Calu3 (cell line): ENCODE measurements around the gene TBC1D14. TPM values are rescaled to one million over a fixed set of nuclear protein-coding genes. Genes with fewer than 3 reads are reported as not detected.

Experiments
- BruUV-seq: library from RNA; stranded (reverse); fragments of 400-500 nt; replicated peaks from 2 replicates; lab custom pipeline; 2021; lab: Mats Ljungman, UMichigan
- CTCF ChIA-PET: fragments of 300-600 bp; sonication (Branson Sonifier 250); formaldehyde crosslinking; loops from one replicate; lab custom pipeline; 2022; ENCODE audit warnings: antibody characterized with exemption; lab: Charles Lee
- DNase-seq: peaks from one replicate; pipeline ENCODE4 v3.0.0; 2022
- H3K27ac Mint-ChIP-seq: one replicate; pipeline ENCODE4 v1.8.0; 2022; ENCODE audit warnings: mixed read lengths; ENCODE audit not compliant: unreplicated experiment
- H3K27me3 Mint-ChIP-seq: one replicate; pipeline ENCODE4 v1.8.0; 2022; ENCODE audit warnings: mixed read lengths; ENCODE audit not compliant: unreplicated experiment
- H3K36me3 Mint-ChIP-seq: one replicate; pipeline ENCODE4 v1.8.0; 2022; ENCODE audit warnings: mild to moderate bottlenecking, moderate library complexity, mixed read lengths; ENCODE audit not compliant: insufficient read depth, unreplicated experiment
- H3K4me1 Mint-ChIP-seq: one replicate; pipeline ENCODE4 v1.8.0; 2022; ENCODE audit warnings: mild to moderate bottlenecking, low read depth, mixed read lengths; ENCODE audit not compliant: unreplicated experiment
- H3K4me3 Mint-ChIP-seq: one replicate; pipeline ENCODE4 v1.8.0; 2022; ENCODE audit warnings: mild to moderate bottlenecking, low read depth, moderate library complexity, mixed read lengths; ENCODE audit not compliant: unreplicated experiment
- H3K9me3 Mint-ChIP-seq: one replicate; pipeline ENCODE4 v1.8.0; 2022; ENCODE audit warnings: low read depth, mixed read lengths; ENCODE audit not compliant: unreplicated experiment
- CTCF ChIP-seq: fragments of 200-600 bp; IDR thresholded peaks from one replicate; pipeline ENCODE4 v1.8.0; 2022; ENCODE audit warnings: antibody characterized with exemption; ENCODE audit not compliant: unreplicated experiment
- intact Hi-C: fragments of 100-400 bp; cut with micrococcal nuclease; formaldehyde crosslinking; loops from one replicate; pipeline ENCODE4 v1.10.0; 2022; ENCODE audit not compliant: unreplicated experiment
- total RNA-seq: library from RNA; stranded (reverse); gene quantifications from 2 replicates; pipeline ENCODE4 v1.2.3, GENCODE V29; 2022

The TBC1D14 gene
- total RNA-seq, 1 experiment from 2014 or later, result 26.4 TPM

- CTCF ChIA-PET, result no interaction called here
- intact Hi-C loops, result no loop called here
- Mint-ChIP-seq H3K27me3 (no peaks in the 10 kb centered on the region), H3K4me1 (peaks cover 8% of the 10 kb centered on the region), H3K4me3 (no peak overlapping the region), H3K27ac (no peak overlapping the region), H3K36me3 (no peaks in the 10 kb centered on the region), H3K9me3 (no peaks in the 10 kb centered on the region)
- BruUV-seq, result no TSS peak
- no peak for DNase-seq
- no peak for TF ChIP-seq CTCF
Measured at GRCh38 chr4:6962211-6963041, 52.8 kb downstream of the TBC1D14 start.

DNA sequence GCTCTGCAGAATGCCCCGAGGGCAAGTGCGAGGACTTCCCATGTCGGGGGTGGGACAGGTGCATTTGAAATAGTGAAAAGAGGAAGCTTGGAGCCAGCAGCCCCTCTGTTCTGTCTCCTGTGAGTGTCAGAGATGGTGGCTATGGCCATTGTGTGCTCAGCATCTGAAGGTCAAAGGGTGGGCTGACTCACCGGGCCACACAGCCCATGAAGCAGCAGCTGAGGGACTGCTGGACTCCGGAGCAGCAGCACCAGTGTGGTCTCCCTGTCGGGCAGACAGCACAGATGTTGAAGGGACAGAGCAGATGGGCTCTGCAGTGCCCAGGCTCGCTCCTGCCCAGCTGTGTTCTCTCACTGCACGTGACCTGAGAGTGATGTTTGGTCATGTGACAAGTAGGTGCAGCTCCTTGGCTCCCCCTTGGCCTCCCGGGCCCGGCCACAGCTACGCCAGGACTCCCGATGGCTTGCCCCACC lies 53.5 kb downstream of the TBC1D14 start:
- CTCF ChIA-PET, result no interaction called here
- Mint-ChIP-seq H3K27ac (no peak overlapping the region), H3K4me1 (peaks cover 8% of the 10 kb centered on the region)

GRCh38 chr4:6964858-6965257 lies 55.2 kb downstream of the TBC1D14 start:
- H3K27me3 Mint-ChIP-seq, result no peaks in the 10 kb centered on the region
- BruUV-seq, result no TSS peak
- no peak for DNase-seq
- H3K36me3 Mint-ChIP-seq, result no peaks in the 10 kb centered on the region
- H3K4me3 Mint-ChIP-seq, result no peak overlapping the region
- CTCF ChIA-PET, result no interaction called here
- H3K27ac Mint-ChIP-seq, result no peak overlapping the region
- TF ChIP-seq CTCF, result no peak
- H3K4me1 Mint-ChIP-seq, result peaks cover 8% of the 10 kb centered on the region
- intact Hi-C loops, result no loop called here
- no peaks in the 10 kb centered on the region for H3K9me3 Mint-ChIP-seq

More for the DNA sequence above, 53.5 kb downstream of the TBC1D14 start:
- TF ChIP-seq CTCF, result no peak
- no peak for DNase-seq
- no peaks in the 10 kb centered on the region for H3K9me3 Mint-ChIP-seq
- intact Hi-C loops, result no loop called here
- H3K4me3 Mint-ChIP-seq, result no peak overlapping the region
- H3K36me3 Mint-ChIP-seq, result no peaks in the 10 kb centered on the region
- no peaks in the 10 kb centered on the region for H3K27me3 Mint-ChIP-seq
- BruUV-seq, result no TSS peak

DNA sequence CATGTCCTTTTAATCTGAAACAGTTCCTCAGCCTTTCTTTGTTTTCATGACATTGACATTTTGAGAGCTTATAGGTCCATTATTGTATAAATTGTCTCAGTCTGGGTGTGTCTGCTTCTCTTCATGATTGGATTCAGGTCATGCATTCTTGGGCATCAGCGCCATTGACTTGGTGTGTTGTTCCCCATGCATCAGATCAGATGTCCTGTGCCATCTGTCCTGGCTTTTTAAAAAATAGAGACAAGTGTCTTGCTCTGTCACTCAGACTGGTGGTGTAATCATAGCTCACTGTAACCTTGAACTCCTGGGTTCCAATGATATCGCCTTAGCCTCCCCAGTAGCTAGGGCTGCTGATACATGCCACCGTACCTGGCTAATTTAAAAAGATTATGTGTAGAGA lies 55.7 kb downstream of the TBC1D14 start:
- no peak for TF ChIP-seq CTCF
- CTCF ChIA-PET, result no interaction called here
- no peak for DNase-seq
- H3K27me3 Mint-ChIP-seq, result no peaks in the 10 kb centered on the region
- no peak overlapping the region for H3K27ac Mint-ChIP-seq
- no peak overlapping the region for H3K4me3 Mint-ChIP-seq
- BruUV-seq, result no TSS peak
- no peaks in the 10 kb centered on the region for H3K36me3 Mint-ChIP-seq
- H3K9me3 Mint-ChIP-seq, result no peaks in the 10 kb centered on the region
- intact Hi-C loops, result no loop called here
- peaks cover 8% of the 10 kb centered on the region for H3K4me1 Mint-ChIP-seq
